Peyer's patch (tissue), 4 donors: ENCODE measurements around the gene UBA6. TPM values are rescaled to one million over a fixed set of nuclear protein-coding genes. Genes with fewer than 3 reads are reported as not detected.

Experiments
- DNase-seq, 3 donors: peaks; one replicate each; pipeline ENCODE4 v3.0.0-alpha.2; 2017 to 2019
- H3K27ac ChIP-seq, 4 donors: fragments of 200-600 bp; sonication (generic); one replicate each; pipeline ENCODE4 v1.5.1; 2016 to 2019
- H3K27me3 ChIP-seq, 2 donors: fragments of 200-600 bp; sonication (generic); one replicate each; pipeline ENCODE4 v1.5.1; 2019
- H3K36me3 ChIP-seq, 3 donors: fragments of 200-600 bp; sonication (generic); one replicate each; pipeline ENCODE4 v1.5.1; 2016 to 2019
- H3K4me1 ChIP-seq, 4 donors: fragments of 200-600 bp; sonication (generic); one replicate each; pipeline ENCODE4 v1.5.1; 2016 to 2019
- H3K4me3 ChIP-seq, 4 donors: fragments of 200-600 bp; sonication (generic); 1 replicate in 3 of 4; 2 replicates in 1 of 4; pipeline ENCODE4 v1.5.1; 2016 to 2019; ENCODE audit warnings: mild to moderate bottlenecking in 1 of 4
- H3K9me3 ChIP-seq, 4 donors: fragments of 200-600 bp; sonication (generic); one replicate each; pipeline ENCODE4 v1.5.1; 2016 to 2019; ENCODE audit warnings: mild to moderate bottlenecking in 1 of 4
- CTCF ChIP-seq, 6 experiments: fragments of 450-650 bp in 4 of 6; fragments of 200-600 bp in 2 of 6; sonication (generic) in 1 of 6; IDR thresholded peaks; one replicate each; pipeline ENCODE4 v1.5.1; 2017 to 2019; ENCODE audit warnings: antibody characterized with exemption in 6 of 6, mild to moderate bottlenecking in 3 of 6, moderate library complexity in 1 of 6
- POLR2A ChIP-seq, 2 donors: fragments of 450-650 bp; IDR thresholded peaks; one replicate each; pipeline ENCODE4 v1.5.1; 2017; ENCODE audit warnings: antibody characterized with exemption in 2 of 2, mild to moderate bottlenecking in 2 of 2, moderate library complexity in 2 of 2
- total RNA-seq, 4 donors: library from RNA; depleted of rRNA; stranded (reverse); fragments of >200 nt; gene quantifications; one replicate each; pipeline ENCODE4 v1.1.0, GENCODE V29; 2016

The UBA6 gene
- total RNA-seq, 4 donors from 2014 or later: 18.1 to 69.7 (median 43.3) TPM

- no peaks in the 10 kb centered on the region for H3K4me1 ChIP-seq
- H3K9me3 ChIP-seq: peaks cover 0 to 8% (median 0%) of the 10 kb centered on the region in 4 donors
- H3K27ac ChIP-seq: no peak overlapping the region
- no peaks in the 10 kb centered on the region for H3K27me3 ChIP-seq
- no peak overlapping the region for H3K4me3 ChIP-seq
- TF ChIP-seq POLR2A (IDR thresholded peaks at IDR 0.05) (no peak), CTCF (IDR thresholded peaks at IDR 0.05) (no peak)
- DNase-seq: no peak
- H3K36me3 ChIP-seq: no peaks in the 10 kb centered on the region
Observed at GRCh38 chr4:67725132-67725531, 24.2 kb upstream of the UBA6 start.

GRCh38 chr4:67723949-67724348, 23.0 kb upstream of the UBA6 start:
- Histone ChIP-seq H3K27me3 (no peaks in the 10 kb centered on the region), H3K27ac (no peak overlapping the region), H3K9me3 (peaks cover 0 to 8% (median 0%) of the 10 kb centered on the region in 4 donors), H3K4me3 (no peak overlapping the region), H3K36me3 (no peaks in the 10 kb centered on the region), H3K4me1 (no peaks in the 10 kb centered on the region)
- no peak for DNase-seq
- TF ChIP-seq POLR2A (IDR thresholded peaks at IDR 0.05): no peak
- TF ChIP-seq CTCF (IDR thresholded peaks at IDR 0.05): no peak

GRCh38 chr4:67723341-67723740, 22.4 kb upstream of the UBA6 start:
- TF ChIP-seq CTCF (IDR thresholded peaks at IDR 0.05): no peak
- TF ChIP-seq POLR2A (IDR thresholded peaks at IDR 0.05): no peak

GRCh38 chr4:67721770-67722597, 21.0 kb upstream of the UBA6 start:
- H3K9me3 ChIP-seq: peaks cover 0 to 2% (median 0%) of the 10 kb centered on the region in 4 donors
- DNase-seq: no peak
- no peaks in the 10 kb centered on the region for H3K36me3 ChIP-seq
- no peak overlapping the region for H3K4me3 ChIP-seq
- TF ChIP-seq CTCF (IDR thresholded peaks at IDR 0.05) (no peak), POLR2A (IDR thresholded peaks at IDR 0.05) (no peak)
- H3K27ac ChIP-seq: no peak overlapping the region
- no peaks in the 10 kb centered on the region for H3K4me1 ChIP-seq
- no peaks in the 10 kb centered on the region for H3K27me3 ChIP-seq

More at GRCh38 chr4:67723341-67723740, 22.4 kb upstream of the UBA6 start:
- DNase-seq: no peak
- Histone ChIP-seq H3K27me3 (no peaks in the 10 kb centered on the region), H3K4me1 (no peaks in the 10 kb centered on the region), H3K4me3 (no peak overlapping the region), H3K36me3 (no peaks in the 10 kb centered on the region), H3K9me3 (peaks cover 0 to 8% (median 0%) of the 10 kb centered on the region in 4 donors), H3K27ac (no peak overlapping the region)

- no peaks in the 10 kb centered on the region for H3K9me3 ChIP-seq
- TF ChIP-seq CTCF (IDR thresholded peaks at IDR 0.05) (no peak), POLR2A (IDR thresholded peaks at IDR 0.05) (no peak)
- no peak for DNase-seq
- H3K36me3 ChIP-seq: no peaks in the 10 kb centered on the region
- H3K27ac ChIP-seq: no peak overlapping the region
- no peak overlapping the region for H3K4me3 ChIP-seq
- H3K4me1 ChIP-seq: no peaks in the 10 kb centered on the region
- no peaks in the 10 kb centered on the region for H3K27me3 ChIP-seq
Observed at GRCh38 chr4:67721315-67721769, 20.4 kb upstream of the UBA6 start.
